ENCODE measurements around the gene LRRD1. TPM values are rescaled to one million over a fixed set of nuclear protein-coding genes. Genes with fewer than 3 reads are reported as not detected.

The LRRD1 gene
- total RNA-seq, 1 donor, result 0.36 TPM

GRCh38 chr7:92221766-92222165 lies 42.8 kb upstream of the LRRD1 start:
- Histone ChIP-seq H3K4me2 (ENCODE audit: insufficient read depth, low read length) (no peak overlapping the region), H3K4me3 (ENCODE audit: insufficient read depth, low read length) (no peak overlapping the region), H4K20me1 (ENCODE audit: insufficient read depth, low read length) (no peaks in the 10 kb centered on the region), H3K36me3 (ENCODE audit: insufficient read depth, low read length) (peaks cover 82% of the 10 kb centered on the region), H2AFZ (ENCODE audit: low read length) (no peak overlapping the region), H3K27me3 (ENCODE audit: insufficient read depth, low read length) (no peaks in the 10 kb centered on the region), H3K9me3 (ENCODE audit: low read depth, low read length) (no peaks in the 10 kb centered on the region), H3K27ac (ENCODE audit: low read depth, low read length) (no peak overlapping the region), H3K79me2 (ENCODE audit: insufficient read depth, low read length) (no peaks in the 10 kb centered on the region), H3K4me1 (ENCODE audit: insufficient read depth, low read length) (no peaks in the 10 kb centered on the region)
- DNase-seq (ENCODE audit: insufficient read length, low spot score, missing footprints), result no peak
- TF ChIP-seq CTCF (IDR thresholded peaks at IDR 0.05; ENCODE audit: extremely low read depth, low read depth, low read length), result no peak

DNA sequence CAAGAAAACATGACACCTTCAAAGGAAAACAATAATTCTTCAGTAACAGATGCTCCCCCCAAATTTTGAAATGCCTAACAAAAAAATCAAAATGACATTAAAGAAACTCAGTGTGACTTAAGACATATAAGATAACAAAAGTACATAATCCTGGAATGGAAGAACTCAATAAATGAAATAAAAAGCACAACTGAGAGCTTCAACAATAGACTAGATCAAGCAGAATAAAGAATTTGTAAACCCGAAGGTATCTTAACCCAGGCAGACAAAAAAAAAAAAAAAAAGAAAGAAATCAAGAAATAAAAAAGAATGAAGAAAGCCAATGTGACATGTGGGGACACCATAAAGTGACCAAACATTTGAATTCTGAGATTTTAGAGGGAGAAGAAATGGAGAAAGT lies 27.7 kb upstream of the LRRD1 start:
- DNase-seq (ENCODE audit: insufficient read length, low spot score, missing footprints), result no peak
- Histone ChIP-seq H3K4me3 (ENCODE audit: insufficient read depth, low read length) (no peak overlapping the region), H4K20me1 (ENCODE audit: insufficient read depth, low read length) (peaks cover 6% of the 10 kb centered on the region), H3K36me3 (ENCODE audit: insufficient read depth, low read length) (peaks cover 45% of the 10 kb centered on the region), H3K27me3 (ENCODE audit: insufficient read depth, low read length) (no peaks in the 10 kb centered on the region), H3K4me2 (ENCODE audit: insufficient read depth, low read length) (no peak overlapping the region), H3K4me1 (ENCODE audit: insufficient read depth, low read length) (no peaks in the 10 kb centered on the region), H3K27ac (ENCODE audit: low read depth, low read length) (no peak overlapping the region), H3K9me3 (ENCODE audit: low read depth, low read length) (no peaks in the 10 kb centered on the region), H3K79me2 (ENCODE audit: insufficient read depth, low read length) (peaks cover 26% of the 10 kb centered on the region), H2AFZ (ENCODE audit: low read length) (no peak overlapping the region)
- TF ChIP-seq CTCF (IDR thresholded peaks at IDR 0.05; ENCODE audit: extremely low read depth, low read depth, low read length), result no peak

DNA sequence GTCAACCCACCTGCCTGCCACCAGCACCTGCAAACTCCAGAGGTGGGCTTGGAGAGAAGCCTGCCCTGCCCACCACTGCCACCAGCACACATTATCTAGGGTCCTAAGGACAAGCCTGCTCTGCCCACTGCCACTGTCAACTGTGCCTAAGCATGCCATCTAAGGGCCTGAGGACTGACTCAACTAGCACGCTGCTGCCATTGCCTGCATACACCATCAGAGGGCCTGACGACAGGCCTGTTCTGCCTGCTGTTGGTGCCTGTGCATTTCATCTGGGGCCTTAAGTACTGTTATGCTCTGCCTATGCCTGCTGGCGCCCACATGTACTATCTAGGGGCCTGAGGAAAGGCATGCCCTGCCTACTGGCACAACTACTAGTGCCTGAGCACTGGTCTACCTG lies 27.0 kb upstream of the LRRD1 start:
- Histone ChIP-seq H3K36me3 (ENCODE audit: insufficient read depth, low read length) (peaks cover 45% of the 10 kb centered on the region), H3K27ac (ENCODE audit: low read depth, low read length) (no peak overlapping the region), H4K20me1 (ENCODE audit: insufficient read depth, low read length) (peaks cover 6% of the 10 kb centered on the region), H3K9me3 (ENCODE audit: low read depth, low read length) (no peaks in the 10 kb centered on the region), H3K4me1 (ENCODE audit: insufficient read depth, low read length) (no peaks in the 10 kb centered on the region), H3K4me3 (ENCODE audit: insufficient read depth, low read length) (no peak overlapping the region), H3K27me3 (ENCODE audit: insufficient read depth, low read length) (no peaks in the 10 kb centered on the region), H3K4me2 (ENCODE audit: insufficient read depth, low read length) (no peak overlapping the region), H3K79me2 (ENCODE audit: insufficient read depth, low read length) (peaks cover 26% of the 10 kb centered on the region), H2AFZ (ENCODE audit: low read length) (no peak overlapping the region)
- TF ChIP-seq CTCF (IDR thresholded peaks at IDR 0.05; ENCODE audit: extremely low read depth, low read depth, low read length), result no peak
- no peak for DNase-seq (ENCODE audit: insufficient read length, low spot score, missing footprints)

DNA sequence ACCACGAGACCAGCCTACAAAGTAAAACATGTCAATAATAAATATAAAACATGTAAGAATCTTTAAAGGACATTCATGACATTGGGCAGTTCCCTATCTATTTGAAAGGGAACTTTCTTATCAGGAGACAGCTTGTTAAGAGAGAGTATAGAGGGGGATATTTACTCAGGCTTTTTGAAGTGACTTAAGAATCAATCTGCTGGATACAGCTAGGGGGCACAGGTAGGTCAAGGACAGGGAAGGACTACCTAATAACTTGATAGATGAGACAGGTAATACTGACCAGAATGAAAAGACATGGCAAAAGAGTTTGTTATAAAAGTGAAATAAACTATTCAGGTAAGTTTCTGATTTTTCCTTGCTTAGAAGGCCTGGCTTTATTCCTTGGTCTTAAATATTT lies 21.8 kb upstream of the LRRD1 start:
- no peaks in the 10 kb centered on the region for H3K79me2 ChIP-seq (ENCODE audit: insufficient read depth, low read length)
- no peak overlapping the region for H3K4me3 ChIP-seq (ENCODE audit: insufficient read depth, low read length)
- H3K36me3 ChIP-seq (ENCODE audit: insufficient read depth, low read length), result peaks cover 42% of the 10 kb centered on the region
- no peak overlapping the region for H2AFZ ChIP-seq (ENCODE audit: low read length)
- no peak for DNase-seq (ENCODE audit: insufficient read length, low spot score, missing footprints)
- no peak overlapping the region for H3K27ac ChIP-seq (ENCODE audit: low read depth, low read length)
- no peak overlapping the region for H3K4me2 ChIP-seq (ENCODE audit: insufficient read depth, low read length)
- H3K27me3 ChIP-seq (ENCODE audit: insufficient read depth, low read length), result no peaks in the 10 kb centered on the region
- TF ChIP-seq CTCF (IDR thresholded peaks at IDR 0.05; ENCODE audit: extremely low read depth, low read depth, low read length), result no peak
- peaks cover 2% of the 10 kb centered on the region for H4K20me1 ChIP-seq (ENCODE audit: insufficient read depth, low read length)
- H3K4me1 ChIP-seq (ENCODE audit: insufficient read depth, low read length), result no peaks in the 10 kb centered on the region
- H3K9me3 ChIP-seq (ENCODE audit: low read depth, low read length), result no peaks in the 10 kb centered on the region
